CD8-positive, alpha-beta memory T cell (primary cell): ENCODE measurements around the gene MDM1. TPM values are rescaled to one million over a fixed set of nuclear protein-coding genes. Genes with fewer than 3 reads are reported as not detected.

Source experiments
- CTCF ChIA-PET: fragments of 350-600 bp; sonication (Branson Sonifier 250); formaldehyde crosslinking; loops from one replicate; lab custom pipeline; 2021; ENCODE audit warnings: antibody characterized with exemption; lab: Charles Lee
- POLR2A ChIA-PET: fragments of 350-600 bp; sonication (Branson Sonifier 250); formaldehyde crosslinking; loops from one replicate; lab custom pipeline; 2021; ENCODE audit warnings: antibody characterized with exemption; lab: Charles Lee
- DNase-seq, 5 donors: peaks; one replicate each; pipeline versions ENCODE4 v3.0.0 to v3.0.0-alpha.2; 2020 to 2022; ENCODE audit warnings: mixed read lengths in 1 of 5
- H3K27ac ChIP-seq: one replicate; pipeline ENCODE4 v1.7.0; 2013; ENCODE audit warnings: low read depth, mild to moderate bottlenecking, low read length, moderate library complexity
- H3K27me3 ChIP-seq: 2 replicates; pipeline ENCODE4 v1.7.0; 2013; ENCODE audit warnings: low read length, mild to moderate bottlenecking; ENCODE audit not compliant: insufficient read depth, poor library complexity, severe bottlenecking
- H3K36me3 ChIP-seq: 2 replicates; pipeline ENCODE4 v1.7.0; 2013; ENCODE audit warnings: mild to moderate bottlenecking, low read length, moderate library complexity; ENCODE audit not compliant: insufficient read depth
- H3K4me1 ChIP-seq: 2 replicates; pipeline ENCODE4 v1.7.0; 2013; ENCODE audit warnings: mild to moderate bottlenecking, low read length, moderate library complexity; ENCODE audit not compliant: insufficient read depth
- H3K4me3 ChIP-seq: 2 replicates; pipeline ENCODE4 v1.7.0; 2013; ENCODE audit warnings: mild to moderate bottlenecking, low read length
- H3K9me3 ChIP-seq: 2 replicates; pipeline ENCODE4 v1.7.0; 2013; ENCODE audit warnings: mild to moderate bottlenecking, low read length
- H3K27ac Mint-ChIP-seq, 8 donors: one replicate each; pipeline ENCODE4 v1.8.0; 2020 to 2021; ENCODE audit warnings: mixed read lengths in 8 of 8, mild to moderate bottlenecking in 6 of 8, inconsistent platforms in 3 of 8, moderate library complexity in 3 of 8
- H3K27me3 Mint-ChIP-seq, 2 donors: one replicate each; pipeline ENCODE4 v1.8.0; 2020 to 2021; ENCODE audit warnings: mixed read lengths in 2 of 2, mild to moderate bottlenecking in 1 of 2, moderate library complexity in 1 of 2
- H3K36me3 Mint-ChIP-seq, 3 donors: one replicate each; pipeline ENCODE4 v1.8.0; 2020 to 2021; ENCODE audit warnings: mixed read lengths in 3 of 3, inconsistent platforms in 1 of 3, mild to moderate bottlenecking in 1 of 3
- H3K4me1 Mint-ChIP-seq, 3 donors: one replicate each; pipeline ENCODE4 v1.8.0; 2020 to 2021; ENCODE audit warnings: mixed read lengths in 3 of 3, inconsistent platforms in 1 of 3, mild to moderate bottlenecking in 1 of 3
- H3K4me3 Mint-ChIP-seq, 7 donors: one replicate each; pipeline ENCODE4 v1.8.0; 2020 to 2021; ENCODE audit warnings: mixed read lengths in 7 of 7, mild to moderate bottlenecking in 6 of 7, moderate library complexity in 4 of 7, inconsistent platforms in 2 of 7
- H3K9me3 Mint-ChIP-seq, 5 donors: one replicate each; pipeline ENCODE4 v1.8.0; 2020 to 2022; ENCODE audit warnings: mixed read lengths in 5 of 5, mild to moderate bottlenecking in 3 of 5, moderate library complexity in 2 of 5, inconsistent platforms in 1 of 5
- polyA plus RNA-seq: library from polyadenylated mRNA; unstranded; fragments of 300-500 nt; fragmentation: Illumina TruSeq; gene quantifications from one replicate; pipeline ENCODE4 v1.2.3, GENCODE V29; 2021
- total RNA-seq, 2 experiments: library from RNA; stranded (reverse); gene quantifications; one replicate each; pipeline ENCODE4 v1.2.3, GENCODE V29; 2021

MDM1 gene
- total and polyA plus RNA-seq, 3 experiments from 2014 or later = 15.7 to 25.3 (median 23.6) TPM

GRCh38 chr12:68310370-68310769 is 21.8 kb downstream of the MDM1 start:
- ChIA-PET POLR2A (no interaction called here), CTCF (interaction anchor here (0.9 kb wide), 1 partner anchor 88 kb away, joined by 3 read pairs; no protein-coding TSS in a partner anchor)
- no peak overlapping the region for H3K27ac ChIP-seq
- H3K27me3 ChIP-seq = no peaks in the 10 kb centered on the region
- Mint-ChIP-seq H3K4me3 (no peak overlapping the region), H3K4me1 (peaks cover 0 to 7% (median 0%) of the 10 kb centered on the region in 3 donors), H3K27me3 (no peaks in the 10 kb centered on the region), H3K27ac (no peak overlapping the region), H3K36me3 (peaks cover 21 to 47% (median 24%) of the 10 kb centered on the region in 3 donors), H3K9me3 (no peaks in the 10 kb centered on the region)
- DNase-seq = no peak
- no peak overlapping the region for H3K4me3 ChIP-seq
- peaks cover 34% of the 10 kb centered on the region for H3K36me3 ChIP-seq
- H3K9me3 ChIP-seq = no peaks in the 10 kb centered on the region
- no peaks in the 10 kb centered on the region for H3K4me1 ChIP-seq

DNA sequence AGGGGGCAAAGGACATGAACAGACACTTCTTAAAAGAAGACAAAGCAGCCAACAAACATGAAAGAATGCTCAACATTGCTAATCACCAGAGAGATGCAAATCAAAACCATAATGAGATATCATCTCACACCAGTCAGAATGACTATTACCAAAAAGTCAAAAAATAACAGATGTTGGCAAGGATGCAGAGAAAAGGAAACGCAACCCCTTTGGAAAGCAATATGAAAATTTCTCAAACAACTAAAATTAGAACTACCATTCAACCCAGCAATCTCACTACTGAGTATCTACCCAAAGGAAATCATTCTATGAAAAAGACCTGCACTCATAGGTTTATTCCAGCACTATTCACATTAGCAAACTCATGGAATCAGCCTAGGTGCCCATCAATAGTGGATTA is 25.6 kb downstream of the MDM1 start:
- H3K4me3 Mint-ChIP-seq = no peak overlapping the region
- POLR2A ChIA-PET = no interaction called here
- peaks cover 0 to 7% (median 0%) of the 10 kb centered on the region in 3 donors for H3K4me1 Mint-ChIP-seq
- Histone ChIP-seq H3K4me1 (no peaks in the 10 kb centered on the region), H3K27me3 (no peaks in the 10 kb centered on the region), H3K27ac (no peak overlapping the region), H3K36me3 (peaks cover 17% of the 10 kb centered on the region), H3K4me3 (no peak overlapping the region), H3K9me3 (no peaks in the 10 kb centered on the region)
- peaks cover 23 to 64% (median 40%) of the 10 kb centered on the region in 3 donors for H3K36me3 Mint-ChIP-seq
- DNase-seq = no peak
- H3K9me3 Mint-ChIP-seq = no peaks in the 10 kb centered on the region
- H3K27ac Mint-ChIP-seq = peak overlapping the region in 2 of 8 donors; percentile 1
- CTCF ChIA-PET = no interaction called here
- H3K27me3 Mint-ChIP-seq = no peaks in the 10 kb centered on the region

DNA sequence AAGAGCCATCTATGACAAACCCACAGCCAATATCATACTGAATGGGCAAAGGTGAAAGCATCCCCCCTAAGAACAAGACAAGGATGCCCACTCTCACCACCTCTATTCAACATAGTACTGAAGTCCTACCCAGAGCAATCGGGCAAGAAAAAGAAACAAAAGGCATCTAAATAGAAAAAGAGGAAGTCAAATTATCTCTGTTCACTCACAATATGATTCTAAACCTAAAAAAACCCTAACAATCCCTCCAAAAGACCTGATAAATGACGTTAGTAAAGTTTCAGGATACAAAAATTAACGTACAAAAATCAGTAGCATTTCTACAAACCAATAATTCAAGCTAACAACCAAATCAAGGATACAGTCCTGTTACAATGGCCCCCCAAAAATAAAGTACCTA is 26.9 kb downstream of the MDM1 start:
- no peak overlapping the region for H3K4me3 ChIP-seq
- DNase-seq = no peak
- no peaks in the 10 kb centered on the region for H3K9me3 ChIP-seq
- no peak overlapping the region for H3K27ac Mint-ChIP-seq
- H3K9me3 Mint-ChIP-seq = peaks cover 0 to 3% (median 0%) of the 10 kb centered on the region in 5 donors
- H3K27me3 Mint-ChIP-seq = no peaks in the 10 kb centered on the region
- peaks cover 6% of the 10 kb centered on the region for H3K36me3 ChIP-seq
- H3K27ac ChIP-seq = no peak overlapping the region
- POLR2A ChIA-PET = no interaction called here
- peaks cover 1 to 7% (median 2%) of the 10 kb centered on the region in 3 donors for H3K4me1 Mint-ChIP-seq
- peaks cover 35 to 77% (median 53%) of the 10 kb centered on the region in 3 donors for H3K36me3 Mint-ChIP-seq
- no peak overlapping the region for H3K4me3 Mint-ChIP-seq
- no peaks in the 10 kb centered on the region for H3K27me3 ChIP-seq
- no peaks in the 10 kb centered on the region for H3K4me1 ChIP-seq
- CTCF ChIA-PET = no interaction called here

DNA sequence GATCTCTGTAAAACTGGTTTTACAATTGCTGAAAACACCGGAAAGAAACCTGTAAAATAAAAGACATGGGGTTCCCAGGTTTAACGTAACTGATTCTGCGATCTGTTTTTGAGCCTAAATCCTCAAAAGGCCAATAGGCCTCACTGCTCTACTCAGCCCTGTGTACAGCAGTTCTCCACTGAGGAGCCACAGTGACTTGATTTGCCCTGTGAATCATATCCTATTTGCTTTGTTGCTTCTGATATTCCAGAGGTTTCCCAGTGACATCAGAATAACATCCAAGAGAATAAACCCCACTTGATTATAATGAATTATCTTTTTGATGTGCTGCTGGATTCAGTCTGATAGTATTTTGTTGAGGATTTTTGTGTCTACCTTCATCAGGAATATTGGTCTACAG is 27.5 kb downstream of the MDM1 start:
- Mint-ChIP-seq H3K4me1 (peaks cover 2 to 7% (median 4%) of the 10 kb centered on the region in 3 donors), H3K27me3 (no peaks in the 10 kb centered on the region), H3K27ac (peak overlapping the region in 2 of 8 donors; percentile 7 to 10), H3K36me3 (peaks cover 41 to 79% (median 59%) of the 10 kb centered on the region in 3 donors), H3K9me3 (peaks cover 0 to 6% (median under 1%) of the 10 kb centered on the region in 5 donors), H3K4me3 (no peak overlapping the region)
- Histone ChIP-seq H3K36me3 (peaks cover 3% of the 10 kb centered on the region), H3K4me3 (no peak overlapping the region), H3K4me1 (no peaks in the 10 kb centered on the region), H3K27ac (no peak overlapping the region), H3K9me3 (no peaks in the 10 kb centered on the region), H3K27me3 (no peaks in the 10 kb centered on the region)
- DNase-seq = no peak
- ChIA-PET CTCF (no interaction called here), POLR2A (no interaction called here)

GRCh38 chr12:68303850-68304249 is 28.3 kb downstream of the MDM1 start:
- H3K9me3 ChIP-seq = no peaks in the 10 kb centered on the region
- no peaks in the 10 kb centered on the region for H3K4me1 ChIP-seq
- CTCF ChIA-PET = no interaction called here
- H3K27ac ChIP-seq = no peak overlapping the region
- Mint-ChIP-seq H3K27me3 (no peaks in the 10 kb centered on the region), H3K36me3 (peaks cover 44 to 80% (median 63%) of the 10 kb centered on the region in 3 donors), H3K9me3 (peaks cover 0 to 7% (median 5%) of the 10 kb centered on the region in 5 donors), H3K4me3 (no peak overlapping the region), H3K4me1 (peaks cover 2 to 7% (median 4%) of the 10 kb centered on the region in 3 donors), H3K27ac (peak overlapping the region in 1 of 8 donors; percentile 56)
- H3K27me3 ChIP-seq = no peaks in the 10 kb centered on the region
- H3K4me3 ChIP-seq = no peak overlapping the region
- DNase-seq = no peak
- H3K36me3 ChIP-seq = peaks cover 2% of the 10 kb centered on the region
- POLR2A ChIA-PET = no interaction called here

GRCh38 chr12:68297929-68298328 is 34.2 kb downstream of the MDM1 start:
- no peaks in the 10 kb centered on the region for H3K36me3 ChIP-seq
- Mint-ChIP-seq H3K27ac (no peak overlapping the region), H3K27me3 (no peaks in the 10 kb centered on the region), H3K9me3 (peaks cover 0 to 7% (median 5%) of the 10 kb centered on the region in 5 donors), H3K4me1 (peaks cover 0 to 9% (median 2%) of the 10 kb centered on the region in 3 donors), H3K36me3 (peaks cover 42 to 78% (median 51%) of the 10 kb centered on the region in 3 donors), H3K4me3 (no peak overlapping the region)
- no peak overlapping the region for H3K27ac ChIP-seq
- H3K9me3 ChIP-seq = no peaks in the 10 kb centered on the region
- no peak for DNase-seq
- H3K27me3 ChIP-seq = no peaks in the 10 kb centered on the region
- ChIA-PET CTCF (interaction anchor here (0.8 kb wide), 1 partner anchor 11 kb away, joined by 3 read pairs; no protein-coding TSS in a partner anchor), POLR2A (no interaction called here)
- H3K4me1 ChIP-seq = no peaks in the 10 kb centered on the region
- no peak overlapping the region for H3K4me3 ChIP-seq

GRCh38 chr12:68294251-68294650 is 37.9 kb downstream of the MDM1 start:
- Histone ChIP-seq H3K9me3 (no peaks in the 10 kb centered on the region), H3K27me3 (no peaks in the 10 kb centered on the region), H3K4me3 (no peak overlapping the region), H3K4me1 (peaks cover 11% of the 10 kb centered on the region), H3K36me3 (no peaks in the 10 kb centered on the region), H3K27ac (no peak overlapping the region)
- peaks cover 13 to 23% (median 21%) of the 10 kb centered on the region in 3 donors for H3K4me1 Mint-ChIP-seq
- H3K9me3 Mint-ChIP-seq = peaks cover 0 to 7% (median 0%) of the 10 kb centered on the region in 5 donors
- H3K36me3 Mint-ChIP-seq = peaks cover 19 to 45% (median 20%) of the 10 kb centered on the region in 3 donors
- H3K27ac Mint-ChIP-seq = no peak overlapping the region
- DNase-seq = no peak
- ChIA-PET CTCF (no interaction called here), POLR2A (no interaction called here)
- H3K4me3 Mint-ChIP-seq = no peak overlapping the region
- no peaks in the 10 kb centered on the region for H3K27me3 Mint-ChIP-seq

DNA sequence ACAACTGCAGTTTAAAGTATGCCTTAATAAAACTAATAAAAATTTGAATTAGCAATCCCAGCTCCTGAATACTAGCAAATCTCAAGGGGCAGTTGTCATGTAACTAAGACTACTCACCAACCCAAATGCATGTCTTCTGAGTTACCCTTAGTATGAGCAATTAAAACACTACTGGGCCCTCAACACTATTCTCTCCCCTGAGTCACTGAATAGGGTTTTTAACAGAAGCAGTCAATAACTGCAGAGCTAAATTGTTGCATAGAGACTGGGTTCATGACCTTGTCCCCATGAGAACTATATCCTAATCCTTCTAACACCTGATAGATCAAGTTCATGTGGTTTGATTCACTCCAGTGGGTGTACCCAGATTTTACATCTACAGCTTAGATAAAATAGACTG is 38.8 kb downstream of the MDM1 start:
- Mint-ChIP-seq H3K27ac (no peak overlapping the region), H3K9me3 (peaks cover 0 to 4% (median under 1%) of the 10 kb centered on the region in 5 donors), H3K36me3 (peaks cover 11 to 37% (median 13%) of the 10 kb centered on the region in 3 donors), H3K4me3 (no peak overlapping the region), H3K4me1 (peaks cover 15 to 23% (median 23%) of the 10 kb centered on the region in 3 donors), H3K27me3 (no peaks in the 10 kb centered on the region)
- H3K27me3 ChIP-seq = no peaks in the 10 kb centered on the region
- H3K36me3 ChIP-seq = no peaks in the 10 kb centered on the region
- peaks cover 11% of the 10 kb centered on the region for H3K4me1 ChIP-seq
- no peak overlapping the region for H3K4me3 ChIP-seq
- H3K27ac ChIP-seq = no peak overlapping the region
- CTCF ChIA-PET = no interaction called here
- POLR2A ChIA-PET = no interaction called here
- DNase-seq = no peak
- no peaks in the 10 kb centered on the region for H3K9me3 ChIP-seq
